ENCODE data around the gene TWNK.

DNA sequence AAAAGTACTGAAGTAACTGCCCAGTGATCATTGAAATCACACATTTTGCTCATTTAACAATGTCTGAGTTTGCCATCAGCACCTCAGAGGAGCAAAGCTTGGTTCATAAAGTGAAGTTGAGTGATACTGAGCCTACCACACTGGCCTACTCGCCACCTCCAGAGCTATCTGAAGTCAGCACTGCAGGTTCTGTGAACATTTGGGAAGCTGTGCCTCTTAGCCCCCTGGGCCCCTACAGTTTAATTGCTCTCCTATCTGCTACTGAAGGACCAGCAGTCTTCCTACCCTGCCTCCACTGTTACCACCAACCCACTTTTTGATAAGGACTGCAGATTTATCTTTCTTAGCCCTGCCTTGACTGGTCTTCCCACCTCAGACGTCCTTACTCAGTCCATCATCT, 20.0 kb upstream of the TWNK start:
- TF ChIP-seq CTCF (IDR thresholded peaks at IDR 0.05) (no peak), POLR2A (IDR thresholded peaks at IDR 0.05) (no peak)
